Measurements from ENCODE around the gene DYDC1.

Gene DYDC1

GRCh38 chr10:80394358-80394916 is 37.9 kb upstream of the DYDC1 start:
- no peak overlapping the region for H3K4me3 ChIP-seq (ENCODE audit: low read depth, low read length)
- no peak for TF ChIP-seq CTCF (IDR thresholded peaks at IDR 0.05; ENCODE audit: low read depth, low read length)
- no peak for DNase-seq (ENCODE audit: low read depth, low spot score)
- in situ Hi-C loops (cut with HindIII; ENCODE audit: low sequenced_read_pairs): no loop called here

- TF ChIP-seq CTCF (IDR thresholded peaks at IDR 0.05; ENCODE audit: low read depth, low read length): no peak
- no peak overlapping the region for H3K4me3 ChIP-seq (ENCODE audit: low read depth, low read length)
- DNase-seq (ENCODE audit: low read depth, low spot score): no peak
- in situ Hi-C loops (cut with HindIII; ENCODE audit: low sequenced_read_pairs): no loop called here
Measured at GRCh38 chr10:80392250-80392649, 35.7 kb upstream of the DYDC1 start.

GRCh38 chr10:80390740-80391139 is 34.2 kb upstream of the DYDC1 start:
- in situ Hi-C loops (cut with HindIII; ENCODE audit: low sequenced_read_pairs): no loop called here
- H3K4me3 ChIP-seq (ENCODE audit: low read depth, low read length): no peak overlapping the region
- no peak for TF ChIP-seq CTCF (IDR thresholded peaks at IDR 0.05; ENCODE audit: low read depth, low read length)
- no peak for DNase-seq (ENCODE audit: low read depth, low spot score)

DNA sequence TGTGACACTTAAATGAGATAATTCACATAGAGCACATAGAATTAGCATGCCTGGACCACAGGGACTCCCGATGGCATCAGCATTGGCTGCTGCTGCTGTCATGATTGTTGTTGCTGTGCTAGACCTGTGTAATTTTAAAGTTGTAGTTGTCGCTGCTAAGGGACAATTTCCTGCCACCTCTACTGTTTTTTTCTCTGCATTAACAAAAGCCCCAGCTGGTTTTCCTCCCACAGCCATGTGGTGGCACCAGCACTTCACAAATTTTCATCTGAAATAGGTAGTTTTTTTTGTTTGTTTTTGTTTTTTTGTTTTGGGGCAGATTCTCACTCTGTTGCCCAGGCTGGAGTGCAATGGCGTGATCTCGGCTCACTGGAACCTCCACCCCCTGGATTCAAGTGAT is 26.4 kb upstream of the DYDC1 start:
- peak; percentile 66 for TF ChIP-seq CTCF (IDR thresholded peaks at IDR 0.05; ENCODE audit: low read depth, low read length)
- peak; percentile 40 for DNase-seq (ENCODE audit: low read depth, low spot score)
- in situ Hi-C loops (cut with HindIII; ENCODE audit: low sequenced_read_pairs): no loop called here
- H3K4me3 ChIP-seq (ENCODE audit: low read depth, low read length): no peak overlapping the region

- H3K4me3 ChIP-seq (ENCODE audit: low read depth, low read length): no peak overlapping the region
- no peak for DNase-seq (ENCODE audit: low read depth, low spot score)
- in situ Hi-C loops (cut with HindIII; ENCODE audit: low sequenced_read_pairs): no loop called here
- no peak for TF ChIP-seq CTCF (IDR thresholded peaks at IDR 0.05; ENCODE audit: low read depth, low read length)
Measured at GRCh38 chr10:80380185-80380584, 23.6 kb upstream of the DYDC1 start.

- DNase-seq (ENCODE audit: low read depth, low spot score): no peak
- no peak overlapping the region for H3K4me3 ChIP-seq (ENCODE audit: low read depth, low read length)
- TF ChIP-seq CTCF (IDR thresholded peaks at IDR 0.05; ENCODE audit: low read depth, low read length): no peak
- in situ Hi-C loops (cut with HindIII; ENCODE audit: low sequenced_read_pairs): no loop called here
Measured at GRCh38 chr10:80379701-80380100, 23.1 kb upstream of the DYDC1 start.

GRCh38 chr10:80373502-80373901 is 16.9 kb upstream of the DYDC1 start:
- DNase-seq (ENCODE audit: low read depth, low spot score): no peak
- no peak for TF ChIP-seq CTCF (IDR thresholded peaks at IDR 0.05; ENCODE audit: low read depth, low read length)
- no peak overlapping the region for H3K4me3 ChIP-seq (ENCODE audit: low read depth, low read length)
- in situ Hi-C loops (cut with HindIII; ENCODE audit: low sequenced_read_pairs): no loop called here

All from astrocyte of the spinal cord (primary cell).